Duodenal mucosa (tissue), 2 donors: ENCODE data around the gene LCE3A.

Source experiments
- H3K27ac ChIP-seq: one replicate; pipeline ENCODE4 v1.7.0; 2013; ENCODE audit warnings: low read depth, low read length
- H3K27me3 ChIP-seq, 2 donors: one replicate each; pipeline ENCODE4 v1.7.0; 2013; ENCODE audit warnings: low read length in 2 of 2, control low read depth in 1 of 2; ENCODE audit not compliant: insufficient read depth in 2 of 2, control insufficient read depth in 1 of 2
- H3K36me3 ChIP-seq, 2 donors: one replicate each; pipeline ENCODE4 v1.7.0; 2013; ENCODE audit warnings: low read length in 2 of 2, control low read depth in 1 of 2; ENCODE audit not compliant: insufficient read depth in 2 of 2, control insufficient read depth in 1 of 2
- H3K4me1 ChIP-seq, 2 donors: one replicate each; pipeline ENCODE4 v1.7.0; 2013; ENCODE audit warnings: low read length in 2 of 2, control low read depth in 1 of 2; ENCODE audit not compliant: insufficient read depth in 2 of 2, control insufficient read depth in 1 of 2
- H3K4me3 ChIP-seq, 2 donors: one replicate each; pipeline ENCODE4 v1.7.0; 2013; ENCODE audit warnings: low read length in 2 of 2, low read depth in 1 of 2
- H3K9ac ChIP-seq, 2 donors: one replicate each; pipeline ENCODE4 v1.7.0; 2013; ENCODE audit warnings: low read length in 2 of 2, low read depth in 1 of 2
- H3K9me3 ChIP-seq, 2 donors: one replicate each; pipeline ENCODE4 v1.7.0; 2013; ENCODE audit warnings: low read length in 2 of 2, control low read depth in 1 of 2; ENCODE audit not compliant: control insufficient read depth in 1 of 2

Gene LCE3A

DNA sequence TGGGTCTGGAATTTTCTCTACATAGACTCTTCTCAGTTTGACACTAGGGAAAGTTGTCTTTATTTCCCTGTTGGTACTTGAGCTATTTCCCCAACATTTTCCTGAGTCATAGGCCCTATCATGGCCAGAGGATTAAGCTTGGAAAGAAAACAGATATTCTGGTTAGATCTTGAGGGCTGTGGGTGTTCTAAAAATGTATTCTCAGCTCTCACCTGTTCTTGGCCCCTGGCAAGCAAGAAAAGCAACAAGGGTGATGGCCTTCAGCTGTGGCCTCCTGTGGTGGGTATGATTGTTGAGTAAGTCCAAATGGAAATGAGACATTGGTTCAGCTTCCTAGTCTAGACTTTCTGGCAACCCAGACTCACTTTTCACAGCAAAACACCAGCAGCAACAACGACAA lies 17.4 kb upstream of the LCE3A start:
- H3K4me1 ChIP-seq: no peaks in the 10 kb centered on the region
- no peaks in the 10 kb centered on the region for H3K36me3 ChIP-seq
- H3K27ac ChIP-seq: no peak overlapping the region
- H3K9ac ChIP-seq: no peak overlapping the region
- no peaks in the 10 kb centered on the region for H3K27me3 ChIP-seq
- H3K9me3 ChIP-seq: peaks cover 0 to 3% of the 10 kb centered on the region in 2 donors
- no peak overlapping the region for H3K4me3 ChIP-seq

DNA sequence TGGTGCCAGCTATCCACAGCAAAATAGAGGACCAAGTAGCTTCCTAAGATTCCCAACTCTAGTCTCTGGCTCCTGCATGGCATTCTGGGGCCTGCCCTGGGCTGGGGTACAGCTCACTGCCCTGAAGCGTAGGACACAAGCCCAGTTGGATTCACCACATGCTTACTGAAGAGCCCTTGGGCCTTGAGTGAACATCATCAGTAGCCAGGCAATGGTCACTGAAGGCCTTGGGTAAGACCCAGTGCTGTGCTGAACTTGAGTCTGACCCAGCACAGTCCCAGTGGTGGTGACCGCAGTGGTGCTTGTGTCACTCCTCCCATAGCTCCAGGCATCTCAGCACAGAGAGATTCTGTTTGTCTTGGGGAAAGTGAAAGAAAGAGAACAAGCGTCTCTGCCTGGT lies 7.7 kb upstream of the LCE3A start:
- no peak overlapping the region for H3K9ac ChIP-seq
- no peak overlapping the region for H3K27ac ChIP-seq
- no peaks in the 10 kb centered on the region for H3K9me3 ChIP-seq

DNA sequence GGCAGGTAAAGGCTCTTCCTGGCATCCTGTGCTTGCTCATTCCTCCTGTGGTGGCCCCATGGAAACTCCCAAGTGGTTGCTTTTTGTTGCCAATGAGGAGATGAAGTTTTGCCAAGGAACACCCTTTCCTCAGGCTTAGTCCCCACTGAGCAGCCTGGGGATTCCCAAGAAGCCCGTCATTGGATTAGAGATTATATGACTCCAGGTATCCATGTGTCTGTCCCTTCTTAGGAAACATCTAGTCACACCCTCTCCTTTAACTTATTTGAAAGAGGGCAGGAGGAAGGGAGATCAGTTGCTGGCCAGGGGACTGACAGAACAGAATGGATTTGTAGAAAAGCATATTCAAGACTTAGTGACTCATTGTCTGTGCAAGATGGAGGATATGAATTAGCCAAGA lies 3.8 kb upstream of the LCE3A start:
- no peaks in the 10 kb centered on the region for H3K36me3 ChIP-seq
- H3K4me3 ChIP-seq: no peak overlapping the region
- no peak overlapping the region for H3K27ac ChIP-seq
- no peaks in the 10 kb centered on the region for H3K27me3 ChIP-seq
- H3K9ac ChIP-seq: no peak overlapping the region
- H3K4me1 ChIP-seq: no peaks in the 10 kb centered on the region
- H3K9me3 ChIP-seq: no peaks in the 10 kb centered on the region

More for the DNA sequence above, 7.7 kb upstream of the LCE3A start:
- Histone ChIP-seq H3K36me3 (no peaks in the 10 kb centered on the region), H3K4me1 (no peaks in the 10 kb centered on the region), H3K27me3 (no peaks in the 10 kb centered on the region), H3K4me3 (no peak overlapping the region)

DNA sequence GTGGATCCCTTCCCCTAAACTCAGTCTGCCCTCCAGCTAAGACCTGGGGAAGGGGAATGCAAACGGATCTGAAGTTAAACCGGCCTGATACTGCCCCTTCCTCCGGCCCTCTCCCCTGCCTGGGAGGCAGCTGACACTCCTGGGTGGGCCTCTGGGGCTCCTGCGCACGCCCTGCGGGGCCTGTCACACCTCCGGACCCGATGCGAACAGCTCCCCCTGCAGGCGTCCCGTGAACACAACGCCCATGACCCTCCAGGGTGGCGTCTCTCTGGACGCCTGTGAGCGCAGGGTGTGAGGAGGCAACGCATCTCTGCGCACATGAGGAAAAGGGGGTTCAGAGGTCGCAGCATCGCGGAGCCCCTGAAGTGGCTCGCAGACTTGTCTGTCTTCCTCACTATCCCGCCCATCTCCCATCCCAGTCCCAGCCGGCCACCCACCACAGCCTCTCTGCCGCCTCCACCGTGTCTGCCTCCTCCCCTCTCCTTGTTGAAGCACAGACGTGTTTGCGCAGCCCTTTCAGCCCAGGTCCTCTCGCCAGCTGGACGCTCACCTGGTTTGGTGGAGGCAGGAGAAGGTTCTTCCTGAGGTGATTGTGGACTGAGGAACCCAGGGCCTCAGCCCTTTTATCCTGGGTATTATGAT lies 421 bp upstream of the LCE3A start:
- H3K27me3 ChIP-seq: no peaks in the 10 kb centered on the region
- no peak overlapping the region for H3K9ac ChIP-seq
- H3K9me3 ChIP-seq: peaks cover 3 to 16% of the 10 kb centered on the region in 2 donors
- H3K36me3 ChIP-seq: no peaks in the 10 kb centered on the region
- no peaks in the 10 kb centered on the region for H3K4me1 ChIP-seq
- H3K4me3 ChIP-seq: no peak overlapping the region
- no peak overlapping the region for H3K27ac ChIP-seq

DNA sequence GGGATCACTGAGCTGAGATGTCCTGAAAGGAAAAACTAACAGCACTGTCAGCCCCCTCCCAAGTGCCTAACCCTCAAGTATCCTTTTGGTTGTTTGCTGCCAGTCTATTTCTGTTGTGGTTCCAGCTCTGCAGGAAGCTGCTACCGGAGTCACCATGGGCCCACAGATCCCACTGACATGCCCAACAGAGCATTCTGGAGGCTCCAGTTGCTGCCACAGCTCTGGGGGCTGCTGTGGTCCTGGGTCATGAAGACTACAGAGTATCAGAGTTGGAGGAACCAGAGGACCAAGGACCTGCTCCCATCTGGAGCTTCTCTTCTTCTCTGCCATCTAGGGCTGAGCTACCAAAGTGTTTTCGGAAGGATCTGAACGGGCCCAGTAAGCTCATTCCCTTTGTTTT lies 910 bp downstream of the LCE3A start:
- Histone ChIP-seq H3K27ac (no peak overlapping the region), H3K4me3 (no peak overlapping the region)

DNA sequence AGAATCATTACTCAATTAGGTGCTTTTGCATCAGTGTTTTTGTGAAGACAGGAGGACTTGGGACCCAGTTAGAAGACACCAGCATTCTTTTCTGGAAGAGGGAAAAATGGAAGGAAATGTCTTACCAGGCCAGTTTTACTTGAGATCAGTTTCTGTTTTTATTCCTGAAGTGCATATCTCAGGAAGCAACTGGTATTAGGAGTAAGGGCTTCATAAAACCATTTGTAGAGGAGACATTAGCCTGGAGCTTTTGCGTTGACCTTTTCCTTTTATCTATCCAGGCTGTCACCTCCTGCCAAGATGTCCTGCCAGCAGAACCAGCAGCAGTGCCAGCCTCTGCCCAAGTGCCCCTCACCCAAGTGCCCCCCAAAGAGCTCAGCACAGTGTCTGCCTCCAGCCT lies 9.4 kb downstream of the LCE3A start, which contains the start of gene LCE3B:
Gene LCE3B (plus strand): TSS at position 301 of the 400 bp plus-strand sequence. CDS start 0 bp downstream, at position 301.
- peaks cover 3% of the 10 kb centered on the region in 2 donors for H3K9me3 ChIP-seq
- no peak within 1 kb of the TSS for H3K9ac ChIP-seq
- no peak within 1 kb of the TSS for H3K4me3 ChIP-seq
- no peaks in the 10 kb centered on the region for H3K36me3 ChIP-seq
- no peak within 1 kb of the TSS for H3K27ac ChIP-seq
- H3K4me1 ChIP-seq: no peaks in the 10 kb centered on the region
- no peaks in the 10 kb centered on the region for H3K27me3 ChIP-seq

More for the DNA sequence above, 910 bp downstream of the LCE3A start:
- Histone ChIP-seq H3K9me3 (peaks cover 4 to 17% of the 10 kb centered on the region in 2 donors), H3K4me1 (no peaks in the 10 kb centered on the region), H3K36me3 (no peaks in the 10 kb centered on the region), H3K9ac (no peak overlapping the region), H3K27me3 (no peaks in the 10 kb centered on the region)

DNA sequence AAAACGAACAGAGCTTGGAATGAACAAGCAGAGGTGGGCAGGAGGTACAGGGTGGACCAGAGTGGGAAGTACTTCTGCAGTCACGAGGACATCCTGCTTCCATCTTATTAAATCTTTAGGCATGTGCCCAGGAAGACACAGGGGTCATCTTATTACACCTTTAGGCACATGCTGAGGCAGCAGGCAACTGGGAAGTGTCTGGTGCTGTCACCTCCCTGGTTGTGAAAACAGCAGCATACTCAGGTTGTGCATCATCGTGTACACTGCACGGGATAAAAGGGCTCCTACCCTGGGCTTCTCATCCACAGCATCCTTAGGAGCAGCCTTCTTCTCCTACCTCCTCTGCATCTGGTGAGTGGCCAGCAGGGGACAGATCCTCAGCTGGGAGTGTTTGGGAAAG lies 23.0 kb downstream of the LCE3A start, which contains the start of gene LCE3C:
Gene LCE3C (plus strand): TSS at position 301 of the 400 bp plus-strand sequence. CDS start 498 bp downstream, outside the sequence.
- H3K9ac ChIP-seq: no peak within 1 kb of the TSS
- H3K36me3 ChIP-seq: no peaks in the 10 kb centered on the region
- H3K9me3 ChIP-seq: no peaks in the 10 kb centered on the region

DNA sequence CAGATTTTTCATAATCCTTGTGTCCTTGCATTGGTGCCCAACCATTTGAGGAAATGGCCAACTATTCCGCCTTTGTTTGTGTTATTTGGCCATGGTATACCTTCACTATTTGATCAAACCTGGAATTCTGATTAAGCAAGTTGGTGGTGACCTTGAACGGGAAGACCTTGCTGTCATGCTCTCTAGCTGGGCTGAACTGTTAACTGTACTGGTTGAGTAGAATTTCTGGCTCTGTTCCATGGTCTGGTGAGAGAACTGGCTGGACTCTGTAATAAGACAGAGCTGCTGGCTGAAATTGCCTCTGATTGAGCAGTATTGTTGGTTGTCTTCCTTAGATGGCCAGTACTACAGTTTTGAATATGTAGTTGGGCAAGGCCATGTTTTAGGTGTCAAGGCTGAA lies 25.9 kb downstream of the LCE3A start:
- Histone ChIP-seq H3K9ac (no peak overlapping the region), H3K27ac (no peak overlapping the region), H3K36me3 (no peaks in the 10 kb centered on the region), H3K9me3 (no peaks in the 10 kb centered on the region), H3K4me3 (no peak overlapping the region), H3K4me1 (no peaks in the 10 kb centered on the region), H3K27me3 (no peaks in the 10 kb centered on the region)

More for the DNA sequence above, 23.0 kb downstream of the LCE3A start, which contains the start of gene LCE3C:
- H3K4me1 ChIP-seq: no peaks in the 10 kb centered on the region
- no peak within 1 kb of the TSS for H3K4me3 ChIP-seq
- H3K27me3 ChIP-seq: no peaks in the 10 kb centered on the region
- no peak within 1 kb of the TSS for H3K27ac ChIP-seq

DNA sequence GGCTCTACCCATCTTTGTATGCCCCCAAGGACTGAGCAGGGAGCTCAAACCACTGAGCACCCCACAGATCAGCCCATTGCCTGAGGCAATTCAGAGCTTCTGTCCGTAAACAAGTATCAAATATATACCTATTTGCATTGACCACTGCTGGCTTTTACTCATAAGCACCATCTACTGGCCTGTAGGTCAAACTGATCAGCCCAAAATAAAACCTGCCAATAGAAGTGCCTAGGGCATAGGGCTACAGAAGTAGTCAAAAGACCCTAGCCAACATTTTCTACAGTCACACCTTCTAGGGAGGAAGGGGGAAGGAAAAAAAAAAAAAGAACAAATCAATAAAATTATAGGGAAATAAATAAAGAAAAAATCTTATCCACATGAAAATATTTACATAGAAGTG lies 37.3 kb downstream of the LCE3A start:
- Histone ChIP-seq H3K9me3 (no peaks in the 10 kb centered on the region), H3K4me1 (no peaks in the 10 kb centered on the region), H3K27ac (no peak overlapping the region), H3K9ac (no peak overlapping the region), H3K4me3 (no peak overlapping the region), H3K27me3 (no peaks in the 10 kb centered on the region), H3K36me3 (no peaks in the 10 kb centered on the region)

DNA sequence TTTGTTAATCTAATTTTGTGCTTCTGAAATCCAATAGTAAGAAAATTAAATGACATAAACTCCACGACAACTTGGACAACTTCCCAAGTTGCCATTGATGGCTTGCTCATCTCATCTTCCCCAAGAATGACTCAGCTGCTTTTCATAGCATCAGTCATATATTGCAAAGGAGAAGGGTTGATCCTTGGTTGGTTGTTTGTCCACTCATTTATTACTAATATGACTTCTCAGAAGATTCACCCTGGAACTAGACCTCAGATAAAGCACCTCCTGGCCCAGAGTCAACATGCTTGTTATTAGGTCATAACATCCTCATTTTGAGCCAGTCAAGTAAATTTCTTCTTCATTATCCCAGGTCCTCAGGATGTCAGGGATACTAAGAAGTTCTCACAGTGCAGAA lies 40.3 kb downstream of the LCE3A start:
- Histone ChIP-seq H3K27ac (no peak overlapping the region), H3K36me3 (no peaks in the 10 kb centered on the region), H3K4me3 (no peak overlapping the region), H3K9me3 (no peaks in the 10 kb centered on the region), H3K27me3 (no peaks in the 10 kb centered on the region), H3K4me1 (no peaks in the 10 kb centered on the region), H3K9ac (no peak overlapping the region)
